ENCODE measurements around the gene RIMS4.

GRCh38 chr20:44829688-44830087 is 19.3 kb upstream of the RIMS4 start:
- no peak for TF ChIP-seq FOXK2 (IDR thresholded peaks at IDR 0.05)
- no peak for TF ChIP-seq ELF4 (IDR thresholded peaks at IDR 0.05)
- no peak for TF ChIP-seq SP1 (IDR thresholded peaks at IDR 0.05)
- no peak for TF ChIP-seq BHLHE40 (IDR thresholded peaks at IDR 0.05; ENCODE audit: borderline replicate concordance)
- TF ChIP-seq FOXM1 (IDR thresholded peaks at IDR 0.05; ENCODE audit: borderline replicate concordance) = no peak
- TF ChIP-seq NFRKB (IDR thresholded peaks at IDR 0.05) = no peak
